Esophagus muscularis mucosa (tissue), 3 donors: ENCODE results near the gene ADH6.
"Not testable (repeated sequence)": the region's sequence is repeated elsewhere in the genome, so short reads cannot be mapped to it uniquely, and the experiment has no call there.

Experiments
- CTCF ChIP-seq, 3 experiments: fragments of 200-600 bp in 2 of 3; fragments of 450-650 bp in 1 of 3; sonication (generic) in 2 of 3; IDR thresholded peaks; one replicate each; pipeline ENCODE4 v1.5.1; 2017 to 2019; ENCODE audit warnings: antibody characterized with exemption in 3 of 3, mild to moderate bottlenecking in 2 of 3, moderate library complexity in 1 of 3
- POLR2AphosphoS5 ChIP-seq, 2 donors: sonication (generic); formaldehyde crosslinking; IDR thresholded peaks; one replicate each; pipeline ENCODE4 v1.6.1; 2017; ENCODE audit warnings: antibody characterized with exemption in 2 of 2

- TF ChIP-seq CTCF, POLR2AphosphoS5 (IDR thresholded peaks at IDR 0.05): not testable (repeated sequence)
Observed at GRCh38 chr4:99228706-99229105, 9.7 kb upstream of the ADH6 start.
